GM12878 (cell line): ENCODE data around the gene AKAP9. TPM values are rescaled to one million over a fixed set of nuclear protein-coding genes. Genes with fewer than 3 reads are reported as not detected.

Experiments
- ATAC-seq: fragments of 200-7000 bp; cut with Tn5 transposase; 3 replicates; pipeline ENCODE4 v1.9.1; 2020; ENCODE audit warnings: mild to moderate bottlenecking, moderate library complexity
- BruUV-seq: library from RNA; stranded (reverse); fragments of 400-500 nt; replicated peaks from 2 replicates; lab custom pipeline; 2021; lab: Mats Ljungman, UMichigan
- CTCF ChIA-PET: fragments of 300-600 bp; sonication (Branson Sonifier 250); formaldehyde crosslinking; extraction: SDS; loops from one replicate; lab custom pipeline; 2021; ENCODE audit warnings: inconsistent platforms; lab: Yijun Ruan, JAX
- POLR2A ChIA-PET: fragments of 350-600 bp; formaldehyde crosslinking; extraction: SDS; loops from one replicate; lab custom pipeline; 2021; ENCODE audit warnings: inconsistent platforms; lab: Charles Lee
- RAD21 ChIA-PET: fragments of 300-600 bp; sonication (Branson Sonifier 250); formaldehyde crosslinking; loops from one replicate; lab custom pipeline; 2023; ENCODE audit warnings: antibody characterized with exemption; ENCODE audit not compliant: unreplicated experiment; lab: Charles Lee
- SMC1A ChIA-PET: fragments of 300-600 bp; sonication (Branson Sonifier 250); formaldehyde crosslinking; loops from one replicate; lab custom pipeline; 2023; ENCODE audit not compliant: unreplicated experiment, uncharacterized antibody; lab: Charles Lee
- DNase-seq: peaks from one replicate; pipeline ENCODE4 v3.0.0-alpha.2; 2011; ENCODE audit warnings: low read depth, low spot score
- FAIRE-seq: peaks from 3 replicates; lab custom pipeline; 2011; peaks lifted over from hg19 to GRCh38; lab: Jason Lieb, UNC
- H2AFZ ChIP-seq: 2 replicates; pipeline ENCODE4 v1.6.0; 2011; ENCODE audit warnings: low read depth, low read length, control low read depth; ENCODE audit not compliant: control insufficient read depth
- H3K27ac ChIP-seq: 2 replicates; pipeline ENCODE4 v1.5.1; 2011; ENCODE audit warnings: control low read depth; ENCODE audit not compliant: control insufficient read depth, insufficient read depth
- H3K27me3 ChIP-seq, 2 experiments: replicated peaks in 1 of 2; 2 replicates each; pipeline versions ENCODE4 v1.6.0 to v1.6.1; 2011; ENCODE audit warnings: low read length in 1 of 2; ENCODE audit not compliant: control insufficient read depth in 2 of 2, insufficient read depth in 2 of 2
- H3K36me3 ChIP-seq, 2 experiments: 2 replicates each; pipeline ENCODE4 v1.5.1; 2011; ENCODE audit warnings: low read length in 1 of 2; ENCODE audit not compliant: control insufficient read depth in 2 of 2, insufficient read depth in 2 of 2
- H3K4me1 ChIP-seq: 2 replicates; pipeline ENCODE4 v1.6.1; 2011; ENCODE audit warnings: mild to moderate bottlenecking, low read length, moderate library complexity, mixed read lengths; ENCODE audit not compliant: control insufficient read depth, insufficient read depth
- H3K4me2 ChIP-seq: 2 replicates; pipeline ENCODE4 v1.6.0; 2011; ENCODE audit warnings: control low read depth; ENCODE audit not compliant: control insufficient read depth, insufficient read depth
- H3K4me3 ChIP-seq: fragments of 200-600 bp; sonication (generic); 2 replicates; pipeline ENCODE4 v1.5.1; 2016
- H3K79me2 ChIP-seq: 2 replicates; pipeline ENCODE4 v1.6.0; 2011; ENCODE audit warnings: low read length; ENCODE audit not compliant: control insufficient read depth, insufficient read depth
- H3K9ac ChIP-seq: 2 replicates; pipeline ENCODE4 v1.8.0; 2011; ENCODE audit warnings: low read length, control low read depth, mixed read lengths; ENCODE audit not compliant: control insufficient read depth, insufficient read depth
- H3K9me3 ChIP-seq: replicated peaks from 3 replicates; pipeline ENCODE4 v1.5.1; 2011; ENCODE audit warnings: mild to moderate bottlenecking, low read length; ENCODE audit not compliant: control insufficient read depth, insufficient read depth
- H4K20me1 ChIP-seq: 2 replicates; pipeline ENCODE4 v1.6.0; 2011; ENCODE audit not compliant: control insufficient read depth, insufficient read depth
- BACH1 ChIP-seq: fragments of 450-650 bp; IDR thresholded peaks from 2 replicates; pipeline ENCODE4 v1.6.1; 2017; ENCODE audit warnings: mild to moderate bottlenecking, borderline replicate concordance
- GABPA ChIP-seq: IDR thresholded peaks from 2 replicates; pipeline ENCODE4 v1.6.1; 2014; ENCODE audit warnings: antibody characterized with exemption, low read depth, mild to moderate bottlenecking, inconsistent platforms
- HCFC1 ChIP-seq: fragments of 150-350 bp; IDR thresholded peaks from 2 replicates; pipeline ENCODE4 v1.6.1; 2014; ENCODE audit warnings: low read length
- HDAC6 ChIP-seq: fragments of 200-600 bp; sonication (generic); IDR thresholded peaks from one replicate; pipeline ENCODE4 v1.8.0; 2017; ENCODE audit warnings: antibody characterized with exemption; ENCODE audit not compliant: unreplicated experiment
- PAX5 ChIP-seq: IDR thresholded peaks from 2 replicates; pipeline ENCODE4 v1.6.1; 2011; ENCODE audit warnings: low read depth, low read length, borderline replicate concordance
- RELA ChIP-seq: fragments of 450-650 bp; IDR thresholded peaks from 2 replicates; pipeline ENCODE4 v1.8.0; 2014; ENCODE audit warnings: borderline replicate concordance; ENCODE audit not compliant: partially characterized antibody
- RUNX3 ChIP-seq: IDR thresholded peaks from 2 replicates; pipeline ENCODE4 v1.6.1; 2012; ENCODE audit warnings: low read length, inconsistent platforms
- TCF12 ChIP-seq: IDR thresholded peaks from 2 replicates; pipeline ENCODE4 v1.6.1; 2011; ENCODE audit warnings: low read depth, mild to moderate bottlenecking, low read length
- ZNF274 ChIP-seq: IDR thresholded peaks from one replicate; pipeline ENCODE4 v1.8.0; 2011; ENCODE audit not compliant: insufficient read length, insufficient read depth
- WGBS: methylation state at CpG from one replicate; pipeline ENCODE4 v1.1.6; 2016; ENCODE audit warnings: low lambda C conversion rate; ENCODE audit not compliant: insufficient replicate concordance, insufficient coverage; ENCODE audit errors: missing lambda C conversion rate; 5-methylcytosine and 5-hydroxymethylcytosine counted together
- in situ Hi-C: fragments of 300-500 bp; cut with MboI; formaldehyde crosslinking; loops from 9 replicates; pipeline ENCODE4 v1.14.3; 2018; ENCODE audit warnings: mixed read lengths
- intact Hi-C: fragments of 100-400 bp; cut with micrococcal nuclease; formaldehyde crosslinking; loops from one replicate; pipeline ENCODE4 v1.14.2; 2022; ENCODE audit not compliant: unreplicated experiment
- polyA plus RNA-seq, 11 experiments: library from polyadenylated mRNA; depleted of rRNA in 4 of 11; unstranded in 6 of 11; stranded (reverse) in 5 of 11; fragments of >200 nt; fragmentation: Nextera tagmentation in 4 of 11; fragmentation: Illumina TruSeq in 1 of 11; extraction: Ambion mirVana in 4 of 11; extraction: Trizol in 1 of 11; gene quantifications; 1 replicate in 1 of 11; 2 replicates in 10 of 11; pipeline versions ENCODE4 v1.2.1 to v1.2.3, GENCODE V29; 2011 to 2016; ENCODE audit warnings: inconsistent platforms in 2 of 11, missing spikeins in 2 of 11, low read depth in 1 of 11
- total RNA-seq, 4 experiments: library from RNA; depleted of rRNA in 3 of 4; stranded (reverse); fragments of >200 nt in 3 of 4; fragmentation: Illumina TruSeq in 1 of 4; extraction: Trizol in 1 of 4; gene quantifications; 2 replicates each; pipeline versions ENCODE4 v1.2.1 to v1.2.3, GENCODE V29; 2013 to 2021
- TF ChIP-seq, protein P1 (sequence below): fragments of 450-650 bp; IDR thresholded peaks from 2 replicates; pipeline ENCODE4 v1.6.1; 2017; ENCODE audit warnings: antibody characterized with exemption, mild to moderate bottlenecking, moderate library complexity
- TF ChIP-seq, protein P2 (sequence below): fragments of 450-650 bp; IDR thresholded peaks from 2 replicates; pipeline ENCODE4 v1.6.1; 2016; ENCODE audit warnings: mild to moderate bottlenecking
- TF ChIP-seq, protein P3 (sequence below): IDR thresholded peaks from 2 replicates; pipeline ENCODE4 v1.6.1; 2011; ENCODE audit warnings: low read depth, low read length, improper control_type of control experiment, borderline replicate concordance
- TF ChIP-seq, protein P4 (sequence below): IDR thresholded peaks from 2 replicates; pipeline ENCODE4 v1.6.1; 2012; ENCODE audit warnings: mild to moderate bottlenecking, low read depth, low read length

AKAP9 gene
- total and polyA plus RNA-seq, 10 of the 15 experiments (the other 5 are each of a cell fraction or from before 2014, with no cell fraction given), result 21.1 to 62.8 (median 31.6) TPM

DNA sequence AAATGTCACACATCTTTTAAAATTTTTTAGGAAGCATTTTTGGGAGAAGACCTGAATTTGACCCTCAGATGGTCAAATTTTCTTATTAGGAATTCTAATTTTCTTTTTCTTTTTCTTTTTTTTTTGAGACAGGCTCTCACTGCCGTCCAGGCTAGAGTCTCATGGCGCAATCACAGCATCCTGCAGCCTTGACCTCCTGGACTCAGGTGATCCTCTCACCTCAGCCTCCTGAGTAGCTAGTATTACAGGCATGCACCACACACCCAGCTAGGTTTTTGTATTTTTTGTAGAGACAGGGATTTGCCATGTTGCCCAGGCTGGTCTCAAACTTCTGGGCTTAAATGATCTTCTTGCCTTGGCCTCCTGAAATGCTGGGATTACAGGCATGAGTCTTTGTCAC lies 65.4 kb downstream of the AKAP9 start (continued):
- TF ChIP-seq, protein P1, sequence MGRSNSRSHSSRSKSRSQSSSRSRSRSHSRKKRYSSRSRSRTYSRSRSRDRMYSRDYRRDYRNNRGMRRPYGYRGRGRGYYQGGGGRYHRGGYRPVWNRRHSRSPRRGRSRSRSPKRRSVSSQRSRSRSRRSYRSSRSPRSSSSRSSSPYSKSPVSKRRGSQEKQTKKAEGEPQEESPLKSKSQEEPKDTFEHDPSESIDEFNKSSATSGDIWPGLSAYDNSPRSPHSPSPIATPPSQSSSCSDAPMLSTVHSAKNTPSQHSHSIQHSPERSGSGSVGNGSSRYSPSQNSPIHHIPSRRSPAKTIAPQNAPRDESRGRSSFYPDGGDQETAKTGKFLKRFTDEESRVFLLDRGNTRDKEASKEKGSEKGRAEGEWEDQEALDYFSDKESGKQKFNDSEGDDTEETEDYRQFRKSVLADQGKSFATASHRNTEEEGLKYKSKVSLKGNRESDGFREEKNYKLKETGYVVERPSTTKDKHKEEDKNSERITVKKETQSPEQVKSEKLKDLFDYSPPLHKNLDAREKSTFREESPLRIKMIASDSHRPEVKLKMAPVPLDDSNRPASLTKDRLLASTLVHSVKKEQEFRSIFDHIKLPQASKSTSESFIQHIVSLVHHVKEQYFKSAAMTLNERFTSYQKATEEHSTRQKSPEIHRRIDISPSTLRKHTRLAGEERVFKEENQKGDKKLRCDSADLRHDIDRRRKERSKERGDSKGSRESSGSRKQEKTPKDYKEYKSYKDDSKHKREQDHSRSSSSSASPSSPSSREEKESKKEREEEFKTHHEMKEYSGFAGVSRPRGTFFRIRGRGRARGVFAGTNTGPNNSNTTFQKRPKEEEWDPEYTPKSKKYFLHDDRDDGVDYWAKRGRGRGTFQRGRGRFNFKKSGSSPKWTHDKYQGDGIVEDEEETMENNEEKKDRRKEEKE, result no peak
- TF ChIP-seq PAX5, result no peak
- TF ChIP-seq BACH1, result no peak
- TF ChIP-seq, protein P2, sequence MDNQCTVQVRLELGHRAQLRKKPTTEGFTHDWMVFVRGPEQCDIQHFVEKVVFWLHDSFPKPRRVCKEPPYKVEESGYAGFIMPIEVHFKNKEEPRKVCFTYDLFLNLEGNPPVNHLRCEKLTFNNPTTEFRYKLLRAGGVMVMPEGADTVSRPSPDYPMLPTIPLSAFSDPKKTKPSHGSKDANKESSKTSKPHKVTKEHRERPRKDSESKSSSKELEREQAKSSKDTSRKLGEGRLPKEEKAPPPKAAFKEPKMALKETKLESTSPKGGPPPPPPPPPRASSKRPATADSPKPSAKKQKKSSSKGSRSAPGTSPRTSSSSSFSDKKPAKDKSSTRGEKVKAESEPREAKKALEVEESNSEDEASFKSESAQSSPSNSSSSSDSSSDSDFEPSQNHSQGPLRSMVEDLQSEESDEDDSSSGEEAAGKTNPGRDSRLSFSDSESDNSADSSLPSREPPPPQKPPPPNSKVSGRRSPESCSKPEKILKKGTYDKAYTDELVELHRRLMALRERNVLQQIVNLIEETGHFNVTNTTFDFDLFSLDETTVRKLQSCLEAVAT, result no peak
- no peak for TF ChIP-seq HDAC6
- no peak for TF ChIP-seq RELA
- TF ChIP-seq ZNF274, result no peak

DNA sequence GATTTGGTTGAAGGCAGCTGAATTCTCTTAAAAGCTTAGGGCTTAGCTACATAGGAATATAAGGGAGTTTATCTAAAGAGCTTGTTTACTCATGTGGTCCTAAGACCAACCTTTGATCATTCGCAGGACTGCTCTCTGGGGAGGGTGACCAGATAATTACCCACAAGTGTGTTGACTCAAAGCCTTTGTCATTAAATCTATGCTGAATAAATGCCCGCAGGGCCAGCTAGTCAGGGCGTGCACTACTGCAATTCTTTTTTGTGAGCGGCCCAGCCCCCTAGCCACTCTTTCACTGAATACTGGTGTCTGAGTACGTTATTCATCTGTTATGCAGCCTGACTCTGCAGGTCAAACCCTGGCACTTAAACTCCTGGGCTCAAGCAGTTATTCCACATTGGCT lies 69.6 kb downstream of the AKAP9 start:
- BruUV-seq, result no TSS peak

More for the DNA sequence above, 69.6 kb downstream of the AKAP9 start:
- intact Hi-C loops (no loop called here), in situ Hi-C loops (no loop called here)
- Histone ChIP-seq H3K27ac (no peak overlapping the region), H3K36me3 (peaks cover 0 to 3% of the 10 kb centered on the region in 2 experiments; a peak in 1 of 4 replicates), H3K4me2 (no peak overlapping the region)
- 99% methylated on average over 5 of the region's 5 CpGs for WGBS
- ChIA-PET POLR2A (interaction anchor here (1.0 kb wide), 1 partner anchor 11 kb away, joined by 3 read pairs; no protein-coding TSS in a partner anchor), RAD21 (no interaction called here)
- TF ChIP-seq HCFC1, result no peak
- TF ChIP-seq, protein P3, sequence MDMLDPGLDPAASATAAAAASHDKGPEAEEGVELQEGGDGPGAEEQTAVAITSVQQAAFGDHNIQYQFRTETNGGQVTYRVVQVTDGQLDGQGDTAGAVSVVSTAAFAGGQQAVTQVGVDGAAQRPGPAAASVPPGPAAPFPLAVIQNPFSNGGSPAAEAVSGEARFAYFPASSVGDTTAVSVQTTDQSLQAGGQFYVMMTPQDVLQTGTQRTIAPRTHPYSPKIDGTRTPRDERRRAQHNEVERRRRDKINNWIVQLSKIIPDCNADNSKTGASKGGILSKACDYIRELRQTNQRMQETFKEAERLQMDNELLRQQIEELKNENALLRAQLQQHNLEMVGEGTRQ, result no peak
- TF ChIP-seq, protein P4, sequence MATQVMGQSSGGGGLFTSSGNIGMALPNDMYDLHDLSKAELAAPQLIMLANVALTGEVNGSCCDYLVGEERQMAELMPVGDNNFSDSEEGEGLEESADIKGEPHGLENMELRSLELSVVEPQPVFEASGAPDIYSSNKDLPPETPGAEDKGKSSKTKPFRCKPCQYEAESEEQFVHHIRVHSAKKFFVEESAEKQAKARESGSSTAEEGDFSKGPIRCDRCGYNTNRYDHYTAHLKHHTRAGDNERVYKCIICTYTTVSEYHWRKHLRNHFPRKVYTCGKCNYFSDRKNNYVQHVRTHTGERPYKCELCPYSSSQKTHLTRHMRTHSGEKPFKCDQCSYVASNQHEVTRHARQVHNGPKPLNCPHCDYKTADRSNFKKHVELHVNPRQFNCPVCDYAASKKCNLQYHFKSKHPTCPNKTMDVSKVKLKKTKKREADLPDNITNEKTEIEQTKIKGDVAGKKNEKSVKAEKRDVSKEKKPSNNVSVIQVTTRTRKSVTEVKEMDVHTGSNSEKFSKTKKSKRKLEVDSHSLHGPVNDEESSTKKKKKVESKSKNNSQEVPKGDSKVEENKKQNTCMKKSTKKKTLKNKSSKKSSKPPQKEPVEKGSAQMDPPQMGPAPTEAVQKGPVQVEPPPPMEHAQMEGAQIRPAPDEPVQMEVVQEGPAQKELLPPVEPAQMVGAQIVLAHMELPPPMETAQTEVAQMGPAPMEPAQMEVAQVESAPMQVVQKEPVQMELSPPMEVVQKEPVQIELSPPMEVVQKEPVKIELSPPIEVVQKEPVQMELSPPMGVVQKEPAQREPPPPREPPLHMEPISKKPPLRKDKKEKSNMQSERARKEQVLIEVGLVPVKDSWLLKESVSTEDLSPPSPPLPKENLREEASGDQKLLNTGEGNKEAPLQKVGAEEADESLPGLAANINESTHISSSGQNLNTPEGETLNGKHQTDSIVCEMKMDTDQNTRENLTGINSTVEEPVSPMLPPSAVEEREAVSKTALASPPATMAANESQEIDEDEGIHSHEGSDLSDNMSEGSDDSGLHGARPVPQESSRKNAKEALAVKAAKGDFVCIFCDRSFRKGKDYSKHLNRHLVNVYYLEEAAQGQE, result no peak
- no peak for TF ChIP-seq GABPA
- TF ChIP-seq TCF12, result no peak
- no peak for TF ChIP-seq RUNX3
- TF ChIP-seq, all 136 proteins: peak for 0
- Histone ChIP-seq H3K4me1 (no peaks in the 10 kb centered on the region), H2AFZ (no peak overlapping the region), H3K9me3 (no peaks in the 10 kb centered on the region; the same call in 1 of the 3 replicates), H4K20me1 (no peaks in the 10 kb centered on the region), H3K79me2 (no peaks in the 10 kb centered on the region), H3K27me3 (no peaks in the 10 kb centered on the region), H3K9ac (no peak overlapping the region), H3K4me3 (no peak overlapping the region)
- ChIA-PET SMC1A (no interaction called here), CTCF (no interaction called here)
- FAIRE-seq, result no peak
- ATAC-seq, result no peak
- no peak for DNase-seq
